OCI-LY7 (cell line): ENCODE data around the gene CFAP107. TPM values are rescaled to one million over a fixed set of nuclear protein-coding genes. Genes with fewer than 3 reads are reported as not detected.
"Not testable (repeated sequence)": the region's sequence is repeated elsewhere in the genome, so short reads cannot be mapped to it uniquely, and the experiment has no call there.

Experiments used
- BruUV-seq: library from RNA; stranded (reverse); fragments of 400-500 nt; replicated peaks from 2 replicates; lab custom pipeline; 2021; lab: Mats Ljungman, UMichigan
- CTCF ChIA-PET: fragments of 300-600 bp; sonication (Branson Sonifier 250); formaldehyde crosslinking; loops from one replicate; lab custom pipeline; 2022; ENCODE audit warnings: antibody characterized with exemption; ENCODE audit not compliant: unreplicated experiment; lab: Charles Lee
- POLR2A ChIA-PET: fragments of 300-600 bp; sonication (Branson Sonifier 250); formaldehyde crosslinking; loops from one replicate; lab custom pipeline; 2022; ENCODE audit warnings: antibody characterized with exemption; lab: Charles Lee
- DNase-seq: peaks from one replicate; pipeline ENCODE4 v3.0.0-alpha.2; 2015; ENCODE audit warnings: low spot score
- H2AFZ ChIP-seq: fragments of 200-600 bp; sonication (generic), shearing (Covaris generic); 2 replicates; pipeline ENCODE4 v1.6.1; 2014; ENCODE audit warnings: mild to moderate bottlenecking, antibody characterized with exemption, low read length, moderate library complexity
- H3K27ac ChIP-seq: fragments of 200-600 bp; sonication (generic); 2 replicates; pipeline ENCODE4 v1.5.1; 2014; ENCODE audit warnings: mixed run types, low read depth, mild to moderate bottlenecking, moderate library complexity, low read length, inconsistent platforms; ENCODE audit not compliant: poor library complexity, severe bottlenecking
- H3K36me3 ChIP-seq: fragments of 200-600 bp; sonication (generic); 2 replicates; pipeline ENCODE4 v1.6.1; 2014; ENCODE audit warnings: mild to moderate bottlenecking, antibody characterized with exemption, low read length, moderate library complexity, mixed read lengths; ENCODE audit not compliant: insufficient read depth
- H3K4me1 ChIP-seq: fragments of 200-600 bp; sonication (generic); 2 replicates; pipeline ENCODE4 v1.5.1; 2014; ENCODE audit warnings: mild to moderate bottlenecking, low read length; ENCODE audit not compliant: insufficient read depth, poor library complexity, severe bottlenecking
- H3K4me2 ChIP-seq: fragments of 200-600 bp; sonication (generic); 2 replicates; pipeline ENCODE4 v1.6.1; 2014; ENCODE audit warnings: mild to moderate bottlenecking, low read length
- H3K4me3 ChIP-seq: fragments of 200-600 bp; sonication (generic); 2 replicates; pipeline ENCODE4 v1.5.1; 2014; ENCODE audit warnings: mild to moderate bottlenecking, low read depth, low read length; ENCODE audit not compliant: poor library complexity, severe bottlenecking
- H3K79me2 ChIP-seq: fragments of 200-600 bp; sonication (generic); 2 replicates; pipeline ENCODE4 v1.6.1; 2016; ENCODE audit warnings: low read depth, mild to moderate bottlenecking, low read length, moderate library complexity, mixed read lengths; ENCODE audit not compliant: insufficient read depth
- H3K9me2 ChIP-seq: fragments of 200-600 bp; sonication (generic); 2 replicates; pipeline ENCODE4 v1.6.1; 2016; ENCODE audit warnings: mild to moderate bottlenecking, low read length, mixed read lengths; ENCODE audit not compliant: insufficient read depth
- H3K9me3 ChIP-seq: fragments of 200-600 bp; sonication (generic); 2 replicates; pipeline ENCODE4 v1.6.1; 2014; ENCODE audit warnings: mild to moderate bottlenecking, mixed run types, low read length, mixed read lengths
- H4K20me1 ChIP-seq: fragments of 200-600 bp; sonication (generic); 2 replicates; pipeline ENCODE4 v1.6.1; 2014; ENCODE audit warnings: mild to moderate bottlenecking, antibody characterized with exemption, low read length, moderate library complexity, mixed read lengths; ENCODE audit not compliant: insufficient read depth
- EZH2phosphoT487 ChIP-seq: fragments of 200-600 bp; sonication (generic); IDR thresholded peaks from 2 replicates; pipeline ENCODE4 v1.6.1; 2018; ENCODE audit warnings: low read depth, borderline replicate concordance, mild to moderate bottlenecking, mixed run types, antibody characterized with exemption, low read length, moderate library complexity, mixed read lengths
- intact Hi-C: fragments of 100-400 bp; cut with micrococcal nuclease; formaldehyde crosslinking; loops from one replicate; pipeline ENCODE4 v1.10.0; 2022; ENCODE audit not compliant: unreplicated experiment
- total RNA-seq, 2 experiments: library from RNA; depleted of rRNA in 1 of 2; stranded (reverse); fragments of >200 nt in 1 of 2; shearing (Covaris generic) in 1 of 2; gene quantifications; 2 replicates each; pipeline ENCODE4 v1.2.3, GENCODE V29; 2014 to 2022
- TF ChIP-seq, protein P1 (sequence below): fragments of 200-600 bp; sonication (generic); conservative IDR thresholded peaks from 2 replicates; pipeline ENCODE4 v1.5.1; 2014; ENCODE audit warnings: mild to moderate bottlenecking, antibody characterized with exemption, low read length, moderate library complexity, mixed read lengths

CFAP107 gene
- total RNA-seq, 2 experiments from 2014 or later, result not detected

- H3K9me3 ChIP-seq, result no peaks in the 10 kb centered on the region
- DNase-seq, result no peak
- H2AFZ ChIP-seq, result no peak overlapping the region
- no peaks in the 10 kb centered on the region for H3K79me2 ChIP-seq
- no peak overlapping the region for H3K4me3 ChIP-seq
- ChIA-PET CTCF (no interaction called here), POLR2A (no interaction called here)
- H4K20me1 ChIP-seq, result no peaks in the 10 kb centered on the region
- H3K9me2 ChIP-seq, result no peaks in the 10 kb centered on the region
- no peak overlapping the region for H3K27ac ChIP-seq
- no peak for TF ChIP-seq EZH2phosphoT487
- TF ChIP-seq, protein P1, sequence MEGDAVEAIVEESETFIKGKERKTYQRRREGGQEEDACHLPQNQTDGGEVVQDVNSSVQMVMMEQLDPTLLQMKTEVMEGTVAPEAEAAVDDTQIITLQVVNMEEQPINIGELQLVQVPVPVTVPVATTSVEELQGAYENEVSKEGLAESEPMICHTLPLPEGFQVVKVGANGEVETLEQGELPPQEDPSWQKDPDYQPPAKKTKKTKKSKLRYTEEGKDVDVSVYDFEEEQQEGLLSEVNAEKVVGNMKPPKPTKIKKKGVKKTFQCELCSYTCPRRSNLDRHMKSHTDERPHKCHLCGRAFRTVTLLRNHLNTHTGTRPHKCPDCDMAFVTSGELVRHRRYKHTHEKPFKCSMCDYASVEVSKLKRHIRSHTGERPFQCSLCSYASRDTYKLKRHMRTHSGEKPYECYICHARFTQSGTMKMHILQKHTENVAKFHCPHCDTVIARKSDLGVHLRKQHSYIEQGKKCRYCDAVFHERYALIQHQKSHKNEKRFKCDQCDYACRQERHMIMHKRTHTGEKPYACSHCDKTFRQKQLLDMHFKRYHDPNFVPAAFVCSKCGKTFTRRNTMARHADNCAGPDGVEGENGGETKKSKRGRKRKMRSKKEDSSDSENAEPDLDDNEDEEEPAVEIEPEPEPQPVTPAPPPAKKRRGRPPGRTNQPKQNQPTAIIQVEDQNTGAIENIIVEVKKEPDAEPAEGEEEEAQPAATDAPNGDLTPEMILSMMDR, result no peak
- no peak overlapping the region for H3K4me2 ChIP-seq
- H3K4me1 ChIP-seq, result no peaks in the 10 kb centered on the region
- intact Hi-C loops, result no loop called here
- H3K36me3 ChIP-seq, result no peaks in the 10 kb centered on the region
- BruUV-seq, result no TSS peak
These were observed 33.9 kb upstream of the CFAP107 start for GRCh38 chr1:12712076-12712475.

GRCh38 chr1:12712929-12713328, 33.1 kb upstream of the CFAP107 start:
- Histone ChIP-seq H3K4me3 (no peak overlapping the region), H3K4me1 (no peaks in the 10 kb centered on the region), H3K9me3 (no peaks in the 10 kb centered on the region), H4K20me1 (no peaks in the 10 kb centered on the region), H3K36me3 (no peaks in the 10 kb centered on the region), H3K9me2 (no peaks in the 10 kb centered on the region), H3K27ac (no peak overlapping the region), H2AFZ (no peak overlapping the region), H3K79me2 (no peaks in the 10 kb centered on the region), H3K4me2 (no peak overlapping the region)
- no peak for TF ChIP-seq EZH2phosphoT487
- TF ChIP-seq, protein P1, result no peak
- ChIA-PET POLR2A (no interaction called here), CTCF (no interaction called here)
- no peak for DNase-seq
- intact Hi-C loops, result no loop called here
- BruUV-seq, result no TSS peak

- BruUV-seq, result not testable (repeated sequence)
These were observed 32.3 kb upstream of the CFAP107 start for GRCh38 chr1:12713651-12714050.

More at GRCh38 chr1:12713651-12714050, 32.3 kb upstream of the CFAP107 start:
- H3K4me2 ChIP-seq, H3K4me1 ChIP-seq, H3K36me3 ChIP-seq, intact Hi-C loops, H3K9me2 ChIP-seq, H3K79me2 ChIP-seq, DNase-seq, H3K4me3 ChIP-seq, POLR2A ChIA-PET, H2AFZ ChIP-seq, H4K20me1 ChIP-seq, CTCF ChIA-PET, H3K9me3 ChIP-seq, H3K27ac ChIP-seq: not testable (repeated sequence)
